ENCODE results near the gene MYBPH. TPM values are rescaled to one million over a fixed set of nuclear protein-coding genes. Genes with fewer than 3 reads are reported as not detected.

The MYBPH gene
- total and polyA plus RNA-seq, 2 donors (not counting 1 experiment from before 2014, with no cell fraction given): not detected

- Mint-ChIP-seq H3K27ac (no peak overlapping the region), H3K4me3 (no peak overlapping the region)
- TF ChIP-seq CTCF (IDR thresholded peaks at IDR 0.05) (no peak), EZH2 (IDR thresholded peaks at IDR 0.05; ENCODE audit: borderline replicate concordance, insufficient read depth, low read depth, low read length, poor library complexity, severe bottlenecking) (no peak)
Measured at GRCh38 chr1:203165101-203165799, 10.4 kb downstream of the MYBPH start.

DNA sequence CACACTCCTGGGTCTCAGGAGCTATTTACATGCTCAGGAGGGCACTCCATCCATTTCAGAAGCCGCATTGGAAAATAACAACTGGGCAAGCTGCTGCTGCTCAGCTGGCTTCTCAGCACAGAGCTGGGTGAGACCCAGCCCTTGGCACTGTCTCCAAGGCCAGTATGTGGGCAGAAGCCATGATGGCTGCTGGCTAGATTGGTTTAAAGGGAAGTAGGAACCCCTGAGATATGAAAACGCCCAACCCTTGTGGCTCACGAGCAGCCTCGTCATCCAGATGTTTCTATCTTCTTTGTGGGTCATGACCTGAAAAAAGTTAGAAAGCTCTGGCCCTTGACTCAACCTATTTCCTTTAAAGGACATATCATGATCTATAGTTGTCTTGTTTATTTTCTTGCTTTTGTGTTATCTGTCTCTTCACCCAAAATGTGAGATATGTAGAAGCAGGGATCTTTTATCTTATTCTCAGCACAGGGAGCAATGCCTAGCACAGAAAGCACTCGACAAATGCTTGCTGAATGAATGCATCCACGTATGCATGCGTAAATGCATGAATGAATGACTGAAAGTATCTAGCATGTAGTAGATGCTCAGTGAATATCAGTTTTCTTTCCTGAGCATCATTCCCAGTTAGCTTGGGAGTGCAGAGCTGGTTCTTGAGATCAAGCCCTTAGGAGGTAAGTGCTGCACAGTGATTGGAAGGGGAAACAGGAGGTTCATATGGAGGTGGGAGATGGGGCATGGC lies 11.6 kb downstream of the MYBPH start:
- ATAC-seq (ENCODE audit: low read depth) (no peak), DNase-seq (no peak)
- Histone ChIP-seq H3K9me3 (ENCODE audit: control extremely low read depth in 1 of 3, control insufficient read depth in 2 of 3, insufficient read depth in 1 of 3, low read length in 2 of 3) (no peaks in the 10 kb centered on the region), H3K4me3 (ENCODE audit: control extremely low read depth in 1 of 5, extremely low read depth in 1 of 5, insufficient read depth in 1 of 5, low read depth in 2 of 5, low read length in 4 of 5) (no peak overlapping the region), H4K20me1 (ENCODE audit: control insufficient read depth, insufficient read depth, low read length, poor library complexity, severe bottlenecking) (no peaks in the 10 kb centered on the region), H3K4me2 (replicated peaks; ENCODE audit: low read depth, low read length, poor library complexity, severe bottlenecking) (no peak overlapping the region), H3K9ac (ENCODE audit: low read length) (no peak overlapping the region), H3K27ac (ENCODE audit: low read length in 2 of 2) (no peak overlapping the region), H3K79me2 (ENCODE audit: control insufficient read depth, insufficient read depth, low read length) (no peaks in the 10 kb centered on the region), H3K4me1 (ENCODE audit: control insufficient read depth in 2 of 2, insufficient read depth in 2 of 2, low read length in 2 of 2) (no peaks in the 10 kb centered on the region), H3K36me3 (replicated peaks in 1 of 2; ENCODE audit: control extremely low read depth in 1 of 2, control insufficient read depth in 1 of 2, extremely low read depth in 1 of 2, insufficient read depth in 2 of 2, low read length in 1 of 2) (no peaks in the 10 kb centered on the region), H2AFZ (ENCODE audit: insufficient read depth, low read depth, low read length, poor library complexity, severe bottlenecking) (no peak overlapping the region), H3K27me3 (replicated peaks in 1 of 4; ENCODE audit: control extremely low read depth in 1 of 4, control insufficient read depth in 3 of 4, insufficient read depth in 4 of 4, low read length in 3 of 4) (peaks cover 0 to 7% (median 2%) of the 10 kb centered on the region in 4 experiments)
- ChIA-PET POLR2A (no interaction called here), CTCF (interaction anchor here (1.1 kb wide), 1 partner anchor 8 kb away, joined by 3 read pairs; no protein-coding TSS in a partner anchor)
- Mint-ChIP-seq H3K9me3 (ENCODE audit: insufficient read depth) (peaks cover 2% of the 10 kb centered on the region), H3K27me3 (peaks cover 41% of the 10 kb centered on the region), H3K4me1 (peaks cover 6% of the 10 kb centered on the region), H3K27ac (no peak overlapping the region), H3K4me3 (no peak overlapping the region)
- intact Hi-C loops (cut with micrococcal nuclease): no loop called here
- WGBS (ENCODE audit: insufficient coverage): 78% methylated on average over 5 of the region's 7 CpGs
- no peak for TF ChIP-seq CTCF (IDR thresholded peaks at IDR 0.05)
- no peak for TF ChIP-seq EZH2 (IDR thresholded peaks at IDR 0.05; ENCODE audit: borderline replicate concordance, insufficient read depth, low read depth, low read length, poor library complexity, severe bottlenecking)

More at GRCh38 chr1:203165101-203165799, 10.4 kb downstream of the MYBPH start:
- Histone ChIP-seq H3K27me3 (replicated peaks in 1 of 4; ENCODE audit: control extremely low read depth in 1 of 4, control insufficient read depth in 3 of 4, insufficient read depth in 4 of 4, low read length in 3 of 4) (peaks cover 0 to 7% (median 2%) of the 10 kb centered on the region in 4 experiments), H4K20me1 (ENCODE audit: control insufficient read depth, insufficient read depth, low read length, poor library complexity, severe bottlenecking) (no peaks in the 10 kb centered on the region), H3K4me3 (ENCODE audit: control extremely low read depth in 1 of 5, extremely low read depth in 1 of 5, insufficient read depth in 1 of 5, low read depth in 2 of 5, low read length in 4 of 5) (no peak overlapping the region), H2AFZ (ENCODE audit: insufficient read depth, low read depth, low read length, poor library complexity, severe bottlenecking) (no peak overlapping the region), H3K9ac (ENCODE audit: low read length) (no peak overlapping the region), H3K9me3 (ENCODE audit: control extremely low read depth in 1 of 3, control insufficient read depth in 2 of 3, insufficient read depth in 1 of 3, low read length in 2 of 3) (no peaks in the 10 kb centered on the region), H3K36me3 (replicated peaks in 1 of 2; ENCODE audit: control extremely low read depth in 1 of 2, control insufficient read depth in 1 of 2, extremely low read depth in 1 of 2, insufficient read depth in 2 of 2, low read length in 1 of 2) (no peaks in the 10 kb centered on the region), H3K4me2 (replicated peaks; ENCODE audit: low read depth, low read length, poor library complexity, severe bottlenecking) (no peak overlapping the region), H3K4me1 (ENCODE audit: control insufficient read depth in 2 of 2, insufficient read depth in 2 of 2, low read length in 2 of 2) (no peaks in the 10 kb centered on the region), H3K79me2 (ENCODE audit: control insufficient read depth, insufficient read depth, low read length) (no peaks in the 10 kb centered on the region), H3K27ac (ENCODE audit: low read length in 2 of 2) (no peak overlapping the region)
- intact Hi-C loops (cut with micrococcal nuclease): no loop called here
- Mint-ChIP-seq H3K4me1 (peaks cover 6% of the 10 kb centered on the region), H3K27me3 (peaks cover 35% of the 10 kb centered on the region), H3K9me3 (ENCODE audit: insufficient read depth) (no peaks in the 10 kb centered on the region)
- no peak for DNase-seq
- POLR2A ChIA-PET: no interaction called here
- CTCF ChIA-PET: interaction anchor here (0.7 kb wide), 1 partner anchor 17 kb away, joined by 4 read pairs; no protein-coding TSS in a partner anchor
- WGBS (ENCODE audit: insufficient coverage): 90% methylated on average over 25 of the region's 28 CpGs
- ATAC-seq (ENCODE audit: low read depth): no peak

All from B cell (primary cell).